Islet precursor cell (in vitro differentiated cells): ENCODE results near the gene MIPOL1.
"Not testable (repeated sequence)": the region's sequence is repeated elsewhere in the genome, so short reads cannot be mapped to it uniquely, and the experiment has no call there.

Experiments used
- DNase-seq: peaks from one replicate; pipeline ENCODE4 v3.0.0-alpha.2; 2018

Gene MIPOL1

DNA sequence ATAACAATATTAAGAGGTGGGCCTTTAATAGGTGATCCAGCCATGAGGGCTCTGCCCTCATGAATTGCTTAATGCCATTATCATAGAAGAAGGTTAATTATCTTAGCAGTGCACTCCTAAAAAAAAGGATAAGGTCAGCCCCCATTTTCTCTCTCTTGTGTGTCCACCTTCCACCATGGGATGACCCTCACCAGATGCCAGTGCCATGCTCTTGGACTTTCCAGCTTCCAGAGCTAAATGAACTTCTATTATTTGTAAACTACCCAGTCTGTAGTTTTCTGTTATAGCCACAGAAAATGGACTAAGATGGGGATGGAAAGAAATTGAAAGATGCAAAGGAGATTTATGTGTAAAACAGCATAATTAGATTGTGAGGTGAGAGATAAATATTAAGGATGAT, 271.9 kb downstream of the MIPOL1 start:
- no peak for DNase-seq

DNA sequence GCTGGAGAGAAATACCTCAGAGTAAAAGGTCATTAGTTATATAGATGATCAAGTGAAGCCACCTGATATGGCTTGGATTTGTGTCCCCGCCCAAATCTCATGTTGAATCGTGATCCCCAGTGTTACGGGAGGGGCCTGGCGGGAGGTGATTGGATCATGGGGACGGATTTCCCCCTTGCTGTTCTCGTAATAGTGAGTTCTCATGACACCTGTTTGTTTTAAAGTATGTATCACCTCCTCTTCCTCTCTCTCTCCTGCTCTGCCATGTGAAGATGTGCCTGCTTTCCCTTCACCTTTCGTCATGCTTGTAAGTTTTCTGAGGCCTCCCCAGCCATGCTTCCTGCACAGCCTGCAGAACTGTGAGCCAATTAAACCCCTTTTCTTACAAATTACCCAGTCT, 272.5 kb downstream of the MIPOL1 start:
- no peak for DNase-seq

DNA sequence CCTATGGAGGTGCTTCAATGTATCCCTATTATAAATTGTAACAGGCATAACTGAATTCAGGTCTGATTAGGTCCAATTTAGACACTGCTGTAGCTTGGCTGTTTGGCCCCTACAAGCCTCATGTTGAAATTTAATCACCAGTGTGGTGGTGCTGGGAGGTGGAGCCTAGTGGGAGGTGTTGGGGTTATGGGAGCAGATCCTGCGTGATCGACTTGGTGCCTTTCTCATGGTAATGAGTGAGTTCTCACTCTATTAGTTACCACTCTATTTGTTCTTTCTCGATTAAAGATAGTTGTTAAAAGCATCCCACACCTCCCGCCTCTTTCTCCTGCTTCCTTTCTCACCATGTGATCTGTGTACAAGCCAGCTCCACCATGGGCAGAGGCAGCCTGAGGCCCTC, 275.2 kb downstream of the MIPOL1 start:
- no peak for DNase-seq

DNA sequence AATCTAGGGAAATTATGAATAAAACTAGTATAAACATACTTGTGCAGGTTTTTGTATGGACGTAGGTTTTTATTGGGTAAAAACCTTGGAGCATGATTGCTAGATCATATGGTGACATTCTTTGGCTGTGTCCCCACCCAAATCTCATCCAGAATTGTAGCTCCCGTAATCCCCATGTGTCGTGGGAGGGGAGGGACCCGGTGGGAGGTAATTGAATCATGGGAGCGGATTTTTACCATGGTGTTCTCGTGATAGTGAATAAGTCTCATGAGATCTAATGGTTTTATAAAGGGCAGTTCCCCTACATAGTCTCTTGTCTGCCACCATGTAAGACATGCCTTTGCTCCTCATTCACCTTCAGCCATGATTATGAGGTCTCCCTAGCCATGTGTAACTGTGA, 276.5 kb downstream of the MIPOL1 start:
- DNase-seq = no peak

DNA sequence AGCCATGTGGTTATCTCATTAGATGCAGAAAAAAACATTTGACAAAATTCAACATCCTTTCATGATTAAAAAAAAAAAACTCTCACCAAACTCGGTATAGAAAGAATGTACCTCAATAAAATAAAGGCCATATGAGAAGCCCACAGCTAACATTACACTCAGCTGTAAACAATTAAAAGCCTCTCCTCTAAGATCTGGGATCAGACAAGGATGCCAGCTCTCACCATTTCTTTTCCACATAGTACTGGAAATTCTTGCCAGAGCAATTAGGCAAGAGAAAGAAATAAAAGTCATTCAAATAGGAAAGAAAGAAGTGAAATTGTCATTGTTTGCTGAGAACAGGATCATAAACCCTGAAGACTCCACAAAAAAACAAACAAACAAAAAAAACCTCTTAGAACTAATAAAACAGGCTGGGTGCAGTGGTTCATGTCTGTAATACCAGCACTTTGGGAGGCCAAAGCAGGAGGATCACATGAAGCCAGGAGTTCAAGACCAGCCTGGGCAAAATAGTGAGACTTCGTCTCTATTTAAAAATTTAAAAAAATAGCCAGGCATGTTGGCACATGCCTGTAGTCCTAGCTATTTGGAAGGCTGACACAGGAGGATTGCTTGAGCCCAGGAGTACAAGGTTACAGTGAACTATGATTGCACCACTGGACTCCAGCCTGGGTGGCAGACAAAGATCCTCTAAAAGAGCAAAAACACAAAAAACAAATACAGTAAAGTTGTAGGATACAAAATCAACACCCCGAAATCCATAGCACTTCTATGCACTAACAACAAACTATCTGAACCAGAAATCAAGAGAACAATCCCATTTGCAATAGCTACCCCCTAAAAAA, 282.9 kb downstream of the MIPOL1 start:
- DNase-seq = no peak

DNA sequence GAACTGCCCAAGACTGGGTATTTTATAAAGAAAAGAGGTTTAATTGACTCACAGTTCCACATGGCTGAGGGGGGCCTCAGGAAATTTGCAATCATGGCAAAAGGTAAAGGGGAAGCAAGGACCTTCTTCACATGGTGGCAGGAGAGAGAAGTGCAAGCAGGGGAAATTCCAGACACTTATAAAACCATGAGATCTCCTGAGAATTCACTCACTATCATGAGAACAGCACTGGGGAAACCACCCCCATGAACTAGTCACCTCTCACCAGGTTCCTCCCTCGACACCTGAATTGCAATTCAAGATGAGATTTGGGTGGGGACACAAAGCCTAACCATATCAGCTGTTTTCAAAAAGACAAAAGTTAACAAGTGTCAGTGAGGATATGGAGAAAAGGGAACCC, 284.7 kb downstream of the MIPOL1 start:
- DNase-seq = no peak

DNA sequence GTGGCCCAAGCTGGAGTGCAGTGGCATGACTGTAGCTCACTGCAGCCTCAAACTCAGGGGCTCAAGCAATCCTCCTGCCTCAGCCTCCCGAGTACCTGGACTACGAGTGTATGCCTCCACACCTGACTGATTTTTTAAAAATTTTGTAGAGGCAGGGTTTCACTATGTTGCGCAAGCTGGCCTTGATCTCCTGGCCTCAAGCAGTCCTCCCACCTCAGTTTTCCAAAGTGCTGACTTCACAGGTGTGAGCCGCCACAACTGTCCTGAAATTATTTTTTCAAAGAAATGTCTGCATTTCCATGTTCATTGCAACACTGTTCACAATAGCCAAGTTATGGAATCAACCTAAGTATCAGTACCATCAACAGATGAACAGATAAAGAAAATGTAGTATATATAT, 285.9 kb downstream of the MIPOL1 start:
- no peak for DNase-seq

DNA sequence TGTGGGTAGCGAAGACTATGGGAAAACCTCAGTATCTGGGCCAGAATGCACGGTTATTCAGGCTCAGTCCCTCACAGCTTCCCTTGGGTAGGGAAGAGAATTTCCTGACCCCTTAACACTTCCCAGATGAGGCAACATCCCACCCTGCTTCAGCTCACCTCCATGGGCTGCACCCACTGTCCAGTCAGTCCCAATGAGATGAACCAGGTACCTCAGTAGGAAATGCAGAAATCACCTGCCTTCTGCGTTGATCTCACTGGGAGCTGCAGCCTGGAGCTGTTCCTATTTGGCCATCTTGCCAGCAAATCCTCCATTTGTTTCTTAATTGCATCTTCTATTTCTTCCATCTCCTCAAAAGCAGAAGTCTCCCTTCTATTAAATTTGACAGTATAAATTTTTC, 292.9 kb downstream of the MIPOL1 start:
- DNase-seq = no peak

DNA sequence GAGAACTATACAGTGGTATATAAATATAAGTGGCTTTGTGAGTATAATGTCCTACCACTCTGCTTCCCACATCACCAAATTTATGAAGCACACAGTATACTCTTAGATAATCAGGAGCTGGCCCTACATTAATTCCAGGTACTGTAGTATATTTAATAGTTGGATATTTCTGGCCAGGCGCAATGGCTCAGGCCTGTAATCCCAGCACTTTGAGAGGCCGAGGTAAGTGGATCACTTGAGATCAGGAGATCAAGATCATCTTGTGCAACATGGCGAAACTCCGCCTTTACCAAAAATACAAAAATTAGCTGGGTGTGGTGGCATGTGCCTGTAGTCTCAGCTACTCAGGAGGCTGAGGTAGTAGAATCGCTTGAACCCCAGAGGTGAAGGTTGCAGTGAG, 293.3 kb downstream of the MIPOL1 start:
- DNase-seq = no peak

DNA sequence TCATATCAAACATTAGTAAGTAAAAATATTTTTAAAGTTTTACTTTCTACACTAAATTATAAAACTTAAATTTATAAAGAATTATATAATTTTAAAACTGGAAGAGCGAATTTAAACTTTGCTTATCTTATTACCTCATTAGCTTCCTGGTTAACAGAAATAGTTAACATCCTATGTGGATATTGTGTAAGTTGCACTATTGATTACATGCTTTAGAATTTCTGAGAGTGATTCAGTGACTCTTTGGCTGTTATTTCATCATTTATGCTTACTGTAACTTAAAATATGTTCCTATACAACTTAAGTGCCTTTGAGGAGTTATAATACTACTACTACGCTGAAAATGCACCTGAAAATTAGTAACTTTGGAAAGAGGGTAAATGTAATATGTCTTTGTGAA, 295.9 kb downstream of the MIPOL1 start:
- DNase-seq = no peak

DNA sequence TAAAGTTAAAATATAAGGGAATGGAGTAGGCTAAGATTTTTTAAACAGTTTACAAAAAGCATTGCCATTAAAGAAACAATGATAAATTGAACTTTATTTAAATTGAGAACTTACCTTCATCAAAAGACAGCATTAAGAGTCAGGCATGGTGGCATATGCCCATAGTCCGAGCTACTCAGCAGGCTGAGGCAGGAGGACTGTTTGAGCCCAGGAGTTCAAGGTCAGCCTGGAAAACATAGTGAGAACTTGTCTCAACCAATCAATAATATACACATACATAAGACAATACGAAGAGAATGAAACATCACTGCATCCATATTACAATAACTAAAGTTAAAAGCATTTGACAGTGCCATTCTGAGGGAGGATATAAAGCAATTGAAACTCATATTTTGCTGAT, 299.7 kb downstream of the MIPOL1 start:
- DNase-seq = no peak

DNA sequence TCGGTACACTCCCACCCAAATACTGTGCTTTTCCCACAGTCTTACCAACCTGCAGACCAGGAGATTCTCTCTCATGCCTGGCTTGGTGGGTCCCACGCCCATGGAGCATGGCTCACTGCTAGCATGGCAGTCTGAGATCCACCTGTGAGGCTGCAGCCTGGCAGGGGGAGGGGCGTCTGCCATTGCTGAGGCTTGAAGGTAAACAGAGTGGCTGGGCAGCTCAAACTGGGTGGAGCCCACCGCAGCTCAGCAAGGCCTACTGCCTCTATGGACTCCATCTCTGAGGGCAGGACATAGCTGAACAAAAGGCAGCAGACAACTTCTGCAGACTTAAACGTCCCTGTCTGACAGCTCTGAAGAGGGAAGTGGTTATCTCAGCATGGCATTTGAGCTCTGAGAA, 304.1 kb downstream of the MIPOL1 start:
- no peak for DNase-seq

DNA sequence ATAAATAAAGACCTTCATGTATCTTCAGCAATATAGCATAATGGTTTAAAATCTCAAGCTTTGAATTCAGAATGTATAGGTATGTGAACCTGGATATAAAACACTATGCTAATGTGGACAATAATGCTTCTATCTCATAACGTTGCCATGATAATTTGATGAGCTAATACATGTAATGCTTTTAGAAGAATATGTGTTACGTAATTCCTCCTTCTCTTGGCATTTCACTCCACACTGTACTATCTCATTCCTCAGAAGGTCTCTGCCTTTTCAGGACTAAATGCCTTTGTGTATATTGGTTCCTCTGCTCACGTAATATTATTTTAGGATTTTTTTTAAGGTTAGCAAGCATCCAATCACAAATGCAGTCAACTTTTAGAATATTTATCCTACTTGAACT, 310.8 kb downstream of the MIPOL1 start:
- DNase-seq = no peak

DNA sequence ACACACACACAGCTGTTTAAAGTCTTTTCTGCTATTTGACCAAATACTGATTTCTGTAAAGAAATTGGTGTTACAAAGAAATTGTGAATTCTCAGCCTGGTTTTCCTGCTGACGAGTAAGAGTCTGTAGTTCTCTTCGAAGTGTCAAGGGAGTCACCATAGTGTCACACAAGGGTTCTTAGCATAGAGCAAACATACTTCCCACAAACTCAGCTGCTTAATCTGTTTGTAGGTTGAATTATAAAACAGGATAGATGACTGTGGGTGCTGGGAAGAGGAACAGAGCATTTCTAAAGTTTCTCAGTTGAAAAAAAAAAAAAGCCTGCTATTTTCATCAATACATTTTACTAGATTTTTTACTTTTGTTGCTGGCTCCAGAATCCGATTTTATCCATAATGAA, 314.4 kb downstream of the MIPOL1 start:
- no peak for DNase-seq

DNA sequence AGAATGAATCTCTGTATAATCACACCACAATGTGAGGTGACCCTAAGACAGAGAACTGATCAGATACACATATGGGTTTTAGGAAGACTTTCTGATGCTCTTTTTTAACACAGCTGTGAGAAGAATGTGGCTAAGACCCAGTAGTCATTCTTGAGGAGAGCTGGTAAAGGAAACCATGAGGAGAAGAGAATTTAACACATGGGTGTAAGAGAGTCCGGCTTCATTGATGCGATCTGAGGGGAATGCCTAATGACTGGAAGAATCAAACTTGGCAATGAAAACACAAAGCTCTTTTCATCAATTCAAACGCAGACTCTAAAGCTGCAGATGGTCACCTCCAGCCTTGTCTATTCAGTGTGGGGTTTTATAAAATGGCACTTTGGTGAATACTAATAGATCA, 318.0 kb downstream of the MIPOL1 start:
- DNase-seq = no peak

DNA sequence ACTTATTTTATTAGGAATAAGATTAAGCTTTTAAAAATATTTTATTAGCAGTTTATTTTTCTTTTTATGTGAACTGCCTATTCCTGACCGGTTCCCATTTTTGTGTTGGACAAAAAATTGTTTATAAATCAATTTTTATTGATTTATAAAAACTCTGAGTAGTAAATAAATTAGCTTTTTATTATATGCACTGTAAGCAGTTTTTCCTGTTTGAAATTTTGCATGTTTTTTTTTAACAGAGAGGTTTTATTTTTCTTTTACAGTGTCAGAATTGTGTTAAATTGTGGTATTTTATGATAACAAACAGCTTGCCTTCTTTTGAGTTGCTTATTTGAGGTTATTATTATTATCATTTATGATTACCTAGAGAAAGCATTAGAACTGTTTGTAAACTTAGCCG, 329.3 kb downstream of the MIPOL1 start:
- DNase-seq = no peak

DNA sequence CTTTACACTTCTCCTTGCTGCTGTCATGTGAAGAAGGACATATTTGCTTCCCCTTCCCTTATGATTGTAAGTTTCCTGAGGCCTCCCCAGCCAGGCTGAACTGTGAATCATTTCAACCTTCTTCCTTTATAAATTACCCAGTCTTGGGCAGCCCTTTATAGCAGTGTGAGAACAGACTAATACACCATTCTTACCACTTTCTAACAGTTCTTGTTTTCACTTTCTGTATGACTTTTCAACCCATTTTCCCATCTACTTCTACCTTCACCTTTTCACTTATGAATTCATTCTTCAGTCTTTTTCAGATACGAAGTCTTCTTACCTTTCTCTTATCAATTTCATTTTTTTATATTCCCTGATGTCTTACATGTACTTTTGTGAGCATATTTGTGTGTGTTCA, 342.3 kb downstream of the MIPOL1 start:
- no peak for DNase-seq

DNA sequence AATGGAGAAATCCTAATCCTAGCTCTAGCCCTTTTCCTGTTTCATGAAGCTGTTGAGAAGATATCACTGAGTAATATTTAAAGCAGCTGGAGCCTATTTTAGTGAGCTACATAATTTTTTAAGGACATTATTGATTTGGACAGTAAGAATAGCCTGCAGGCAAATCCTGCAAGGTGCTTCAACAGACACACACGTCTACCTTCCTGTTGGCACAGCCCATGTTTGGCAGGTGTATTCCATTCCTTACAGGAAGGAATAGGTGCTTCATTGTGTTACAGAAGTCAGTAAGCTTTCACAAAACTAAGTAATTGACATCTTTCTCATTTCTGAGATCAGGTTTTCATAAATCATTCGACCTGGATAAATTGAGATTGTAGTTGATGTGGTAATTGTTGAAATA, 346.7 kb downstream of the MIPOL1 start:
- no peak for DNase-seq

DNA sequence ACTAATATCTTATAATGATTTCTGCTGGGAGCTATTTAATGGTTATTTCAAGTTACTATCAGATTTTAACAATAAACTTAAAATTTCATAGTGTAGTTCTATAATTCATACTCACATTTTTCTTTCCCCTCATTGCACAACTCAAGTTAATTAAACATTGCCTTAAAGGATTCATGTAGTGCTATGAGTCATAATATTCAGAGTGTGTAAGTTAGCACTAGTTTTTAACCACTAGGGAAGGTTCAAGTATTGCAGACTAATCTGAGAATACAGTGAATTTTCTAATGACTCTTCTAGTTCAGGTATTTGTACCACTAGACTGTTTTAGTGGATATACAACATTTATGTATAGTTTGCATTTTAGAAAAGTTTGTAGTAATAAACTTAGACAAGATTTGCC, 347.4 kb downstream of the MIPOL1 start:
- DNase-seq = no peak

DNA sequence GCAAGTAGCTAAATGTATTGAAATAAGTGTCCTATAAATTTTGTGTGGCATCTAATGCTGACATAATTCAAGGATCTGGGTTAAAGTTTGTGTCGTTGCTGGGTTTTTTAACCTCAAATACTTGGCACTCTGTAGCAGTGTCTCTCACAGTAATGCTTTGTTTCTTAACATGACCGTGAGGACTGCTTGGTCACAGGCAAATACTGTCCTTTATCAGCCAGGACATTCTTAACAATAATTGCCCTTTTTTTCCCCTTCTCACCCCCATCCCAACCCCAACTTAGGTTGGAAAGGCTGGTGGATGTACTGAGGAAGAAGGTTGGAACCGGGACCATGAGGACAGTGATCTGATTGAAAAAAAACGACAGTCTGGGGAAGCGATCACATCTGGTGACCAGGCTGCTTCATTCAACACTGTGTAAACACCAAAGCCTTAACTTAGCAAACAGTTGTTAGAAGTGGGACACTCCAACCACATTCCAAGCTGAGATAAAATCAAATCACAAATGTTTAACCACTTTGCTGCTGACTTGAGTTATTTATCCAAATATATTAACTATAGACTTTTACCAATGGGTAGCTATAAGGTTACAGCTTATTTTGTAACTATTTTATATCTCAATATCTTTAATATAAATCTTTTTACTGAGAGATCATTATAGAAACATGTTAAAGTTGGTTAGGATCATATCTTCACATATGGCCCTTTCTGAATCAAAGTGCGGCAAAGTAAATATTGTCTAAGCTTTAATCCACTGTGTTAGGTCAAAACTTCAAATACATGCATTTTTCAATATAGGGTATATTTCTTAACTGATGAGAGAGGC, 349.1 kb downstream of the MIPOL1 start:
- DNase-seq = peak; percentile 53

DNA sequence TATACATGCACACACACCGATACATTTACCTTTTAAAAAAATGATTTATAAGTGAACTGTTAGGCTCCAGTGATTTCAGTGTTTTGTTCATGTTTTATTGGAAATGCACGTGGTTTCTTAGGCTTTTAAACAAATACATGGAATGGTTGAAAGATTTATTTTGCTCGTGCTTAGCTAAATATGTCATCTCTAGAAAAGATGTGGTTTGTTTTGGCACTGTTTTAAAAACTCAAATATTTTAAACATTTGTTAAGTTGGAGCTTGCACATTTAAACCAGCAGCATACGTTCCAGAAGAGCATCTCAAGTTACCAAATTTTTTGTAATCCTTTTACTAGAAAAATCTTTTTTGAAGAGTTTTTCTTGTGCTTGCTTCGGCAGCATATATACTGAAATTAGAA, 352.8 kb downstream of the MIPOL1 start:
- DNase-seq = no peak

DNA sequence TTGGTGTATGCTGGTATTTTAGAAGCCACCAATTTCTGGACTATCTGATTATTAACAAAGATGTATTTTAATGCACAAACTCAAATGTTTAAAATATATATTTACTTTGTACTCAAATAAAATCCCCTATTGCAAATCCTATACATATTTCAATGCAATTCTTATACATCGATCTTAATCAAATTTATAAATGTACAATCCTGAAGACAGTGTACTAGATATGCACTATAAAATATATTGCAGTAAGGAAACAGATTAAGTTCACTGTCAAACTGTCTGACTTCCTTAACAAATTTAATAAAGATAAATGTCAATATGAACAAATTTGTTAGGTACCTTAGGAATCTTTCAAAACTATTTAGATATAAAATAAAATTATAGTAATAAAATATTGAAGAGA, 353.4 kb downstream of the MIPOL1 start:
- no peak for DNase-seq

DNA sequence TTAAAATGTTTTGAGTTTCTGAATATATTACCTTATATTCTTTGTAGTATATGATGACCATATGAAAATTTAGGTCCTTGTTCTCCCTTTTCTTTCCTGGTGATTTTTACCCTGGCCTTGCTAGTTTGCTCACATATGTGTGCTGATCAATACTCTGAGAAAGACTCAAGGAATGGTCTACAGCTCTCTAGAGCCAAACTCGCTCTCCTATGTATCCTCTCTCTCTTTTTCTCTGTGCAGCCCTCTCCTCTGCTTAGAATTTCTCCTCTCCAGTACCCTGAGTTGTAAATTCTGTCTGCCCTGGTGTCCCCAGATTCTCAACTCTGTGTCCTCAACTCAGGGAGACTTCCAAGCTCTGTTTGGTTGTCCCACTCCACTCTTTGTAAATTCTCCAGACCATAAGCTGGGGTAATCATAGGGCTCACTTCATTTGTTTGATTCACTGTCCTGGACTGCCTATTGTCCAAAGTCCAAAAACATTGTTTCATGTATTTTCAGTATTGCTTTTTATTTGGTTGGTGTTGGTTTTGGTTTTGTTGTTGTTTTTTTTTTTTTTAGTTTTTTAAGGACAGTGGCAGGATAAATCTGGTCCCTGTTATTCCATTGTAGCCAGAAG, 356.3 kb downstream of the MIPOL1 start:
- no peak for DNase-seq

DNA sequence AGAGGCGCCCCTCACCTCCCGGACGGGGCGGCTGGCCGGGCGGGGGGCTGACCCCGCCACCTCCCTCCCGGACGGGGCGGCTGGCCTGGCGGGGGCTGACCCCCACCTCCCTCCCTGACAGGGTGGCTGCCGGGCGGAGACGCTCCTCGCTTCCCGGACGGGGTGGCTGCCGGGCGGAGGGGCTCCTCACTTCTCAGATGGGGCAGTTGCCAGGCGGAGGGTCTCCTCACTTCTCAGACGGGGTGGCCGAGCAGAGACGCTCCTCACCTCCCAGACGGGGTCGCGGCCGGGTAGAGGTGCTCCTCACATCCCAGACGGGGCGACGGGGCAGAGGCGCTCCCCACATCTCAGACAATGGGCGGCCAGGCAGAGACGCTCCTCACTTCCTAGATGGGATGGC, 357.9 kb downstream of the MIPOL1 start:
- not testable (repeated sequence) for DNase-seq
